GM18517 (cell line): ENCODE measurements around the gene SRPRB.

Experiments
- ATAC-seq: cut with Tn5 transposase; IDR thresholded peaks from one replicate; pipeline ENCODE4 v1.9.1; 2021; ENCODE audit warnings: mild to moderate bottlenecking, moderate library complexity; ENCODE audit not compliant: unreplicated experiment

The SRPRB gene

GRCh38 chr3:133863911-133864310, 58.3 kb downstream of the SRPRB start:
- no peak for ATAC-seq

- ATAC-seq, result no peak
Measured at GRCh38 chr3:133864616-133865015, 59.0 kb downstream of the SRPRB start.

- ATAC-seq, result no peak
Measured at GRCh38 chr3:133865136-133865855, 59.7 kb downstream of the SRPRB start.

- ATAC-seq, result no peak
Measured at GRCh38 chr3:133866141-133866540, 60.5 kb downstream of the SRPRB start.

- no peak for ATAC-seq
Measured at GRCh38 chr3:133868186-133868585, 62.6 kb downstream of the SRPRB start.

GRCh38 chr3:133868758-133869475, 63.3 kb downstream of the SRPRB start:
- ATAC-seq, result no peak

GRCh38 chr3:133869586-133869985, 64.0 kb downstream of the SRPRB start:
- no peak for ATAC-seq

GRCh38 chr3:133870822-133871221, 65.2 kb downstream of the SRPRB start:
- no peak for ATAC-seq
